8988T (cell line): Measurements from ENCODE around the gene LAMB4.
"Not testable (repeated sequence)": the region's sequence is repeated elsewhere in the genome, so short reads cannot be mapped to it uniquely, and the experiment has no call there.

Experiments used
- DNase-seq: peaks from one replicate; pipeline ENCODE4 v3.0.0; 2011

The LAMB4 gene

DNA sequence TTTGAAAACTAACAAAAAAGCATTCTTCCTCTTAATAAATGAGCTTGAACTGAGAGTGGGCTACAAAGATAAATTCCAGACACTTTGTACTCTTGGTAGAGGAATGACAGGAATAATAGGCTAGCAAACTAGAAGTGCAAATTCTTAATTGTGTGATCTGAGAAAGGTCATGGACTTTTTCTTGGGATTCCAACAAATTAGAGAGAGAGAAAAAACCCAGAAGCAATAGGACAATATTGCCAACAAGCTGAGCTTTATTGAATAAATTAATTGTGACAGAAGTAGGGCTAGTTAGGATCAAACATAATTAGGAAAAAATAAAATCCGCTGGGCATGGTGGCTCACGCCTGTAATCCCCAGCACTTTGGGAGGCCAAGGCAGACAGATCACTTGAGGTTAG is 85.8 kb downstream of the LAMB4 start:
- DNase-seq, result no peak

DNA sequence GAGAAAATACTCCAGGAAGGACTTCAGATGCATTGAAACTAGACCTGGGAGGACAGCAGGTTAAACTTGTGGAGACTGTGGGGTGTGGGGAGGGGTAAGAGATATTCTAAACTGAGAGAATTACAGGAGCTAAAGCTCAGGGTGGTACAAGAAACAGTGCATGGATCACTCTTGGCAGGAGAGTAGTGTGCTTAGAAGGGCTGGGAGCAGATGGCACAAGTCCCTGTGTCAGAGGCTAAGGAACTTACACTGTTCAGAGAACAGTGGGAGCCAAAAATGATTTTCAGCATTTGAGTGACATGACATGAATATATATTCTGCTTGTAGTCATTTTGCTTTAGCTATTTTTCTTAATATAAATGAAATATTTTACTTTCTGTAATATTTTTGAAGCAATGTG is 91.2 kb downstream of the LAMB4 start:
- DNase-seq, result no peak

DNA sequence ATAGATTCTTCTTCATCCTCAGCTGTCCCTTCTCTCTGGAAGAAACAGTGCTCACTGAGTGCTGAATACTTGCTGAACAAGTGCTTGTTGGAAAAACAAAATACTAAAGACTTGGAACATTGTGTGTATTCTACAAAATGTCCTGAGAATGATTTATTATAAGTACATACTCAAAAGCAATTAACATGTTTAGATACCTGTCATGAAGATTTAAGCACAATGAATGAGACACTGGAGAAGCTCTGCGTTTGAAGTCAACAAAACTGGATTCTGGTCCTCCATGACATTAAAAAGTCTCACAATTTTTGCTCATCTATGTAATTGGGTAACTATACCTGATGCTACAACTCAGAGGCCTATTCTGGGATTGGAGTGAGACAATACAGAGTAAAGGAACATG is 92.4 kb downstream of the LAMB4 start:
- no peak for DNase-seq

- no peak for DNase-seq
Measured at GRCh38 chr7:108037140-108037539, 93.0 kb downstream of the LAMB4 start.

GRCh38 chr7:108034586-108034985 is 95.6 kb downstream of the LAMB4 start:
- DNase-seq, result no peak

DNA sequence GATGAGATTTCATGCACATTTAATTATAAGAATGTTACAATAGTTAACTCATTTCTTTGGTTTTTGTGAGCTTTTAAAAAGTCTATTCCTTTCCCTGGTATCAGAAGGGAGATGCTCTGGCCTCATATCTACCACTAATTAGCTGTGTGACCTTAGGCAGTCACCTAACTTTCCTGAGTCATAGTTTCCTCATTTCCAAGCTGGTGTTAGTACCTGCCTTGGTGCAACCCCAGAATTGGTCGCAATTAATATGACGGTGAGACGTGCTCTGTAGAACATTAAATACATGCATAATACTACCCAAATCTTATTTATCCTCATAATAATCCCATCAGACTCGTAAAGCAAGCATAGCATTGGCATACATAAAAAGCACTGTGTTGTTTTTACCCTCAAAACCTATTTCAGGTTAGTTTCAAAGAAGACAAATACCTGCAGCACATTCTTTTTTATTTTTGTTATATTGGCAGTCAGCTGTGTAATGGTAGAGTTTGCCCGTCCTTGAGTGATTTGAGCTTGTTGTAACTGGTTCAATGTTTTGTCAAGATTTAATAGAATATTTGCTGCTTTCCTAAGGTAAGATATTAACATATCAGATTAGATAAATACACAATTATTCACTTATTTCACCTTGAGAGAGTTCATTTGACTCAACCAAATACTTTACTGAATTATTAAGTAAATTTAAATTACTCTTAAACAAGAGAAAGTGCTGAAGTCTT is 96.2 kb downstream of the LAMB4 start:
- DNase-seq, result no peak

DNA sequence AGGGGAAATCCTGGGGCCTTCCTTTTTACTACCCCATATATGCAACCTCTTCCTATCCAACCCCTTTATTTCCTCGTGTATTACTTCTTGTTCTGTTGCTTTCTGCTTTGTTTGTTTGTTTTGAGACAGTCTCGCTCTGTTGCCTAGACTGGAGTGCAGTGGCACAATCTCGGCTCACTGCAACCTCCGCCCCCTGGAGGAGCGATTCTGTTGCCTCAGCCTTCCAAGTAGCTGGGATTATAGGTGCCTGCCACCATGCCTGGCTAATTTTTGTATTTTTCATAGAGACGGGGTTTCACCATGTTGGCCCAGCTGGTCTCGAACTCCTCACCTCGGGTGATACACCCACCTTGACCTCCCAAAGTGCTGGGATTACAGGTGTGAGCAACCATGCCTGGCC is 96.9 kb downstream of the LAMB4 start:
- not testable (repeated sequence) for DNase-seq

GRCh38 chr7:108030516-108030915 is 99.6 kb downstream of the LAMB4 start:
- no peak for DNase-seq

DNA sequence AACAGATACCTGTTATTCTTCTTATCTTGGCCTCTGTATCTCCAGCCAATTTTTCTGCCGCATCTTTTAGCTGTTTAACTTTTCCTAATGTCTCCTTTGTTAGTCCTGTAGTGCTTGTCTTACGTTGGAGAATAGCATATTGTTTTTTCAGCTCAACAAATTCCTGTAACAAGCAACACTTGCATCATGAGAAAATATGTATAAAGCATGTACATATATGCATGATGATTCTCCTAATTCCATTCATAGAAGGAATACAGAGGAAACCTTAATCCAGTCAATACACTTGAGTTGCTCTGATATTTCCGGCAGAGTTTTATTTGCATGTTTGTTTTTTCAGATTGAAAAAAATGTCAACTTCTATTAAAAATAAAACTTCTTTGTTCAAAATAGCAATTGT is 101.1 kb downstream of the LAMB4 start:
- DNase-seq, result no peak

- DNase-seq, result no peak
Measured at GRCh38 chr7:108028111-108028510, 102.0 kb downstream of the LAMB4 start.

GRCh38 chr7:108027239-108027638 is 102.9 kb downstream of the LAMB4 start:
- no peak for DNase-seq

DNA sequence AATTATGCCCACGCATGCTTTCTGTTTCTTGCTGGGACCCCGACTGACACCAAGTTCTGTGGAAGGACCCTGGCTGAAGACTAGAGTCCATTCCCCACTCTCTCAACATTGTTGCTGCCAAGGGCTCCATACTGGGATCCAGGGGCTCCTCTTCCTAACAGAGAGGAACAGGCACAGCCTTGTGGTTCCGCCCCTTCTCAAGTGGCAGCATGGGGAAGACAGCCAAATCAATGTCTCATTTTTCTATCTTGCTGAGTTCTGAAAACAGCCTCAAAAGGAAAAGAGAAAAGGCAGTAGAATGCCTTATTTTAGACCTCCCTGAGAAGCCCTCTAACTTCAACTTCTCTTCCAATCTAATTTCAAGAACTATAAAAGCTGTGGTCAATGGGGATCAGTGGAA is 103.5 kb downstream of the LAMB4 start:
- DNase-seq, result no peak

- no peak for DNase-seq
Measured at GRCh38 chr7:108026116-108026515, 104.0 kb downstream of the LAMB4 start.

DNA sequence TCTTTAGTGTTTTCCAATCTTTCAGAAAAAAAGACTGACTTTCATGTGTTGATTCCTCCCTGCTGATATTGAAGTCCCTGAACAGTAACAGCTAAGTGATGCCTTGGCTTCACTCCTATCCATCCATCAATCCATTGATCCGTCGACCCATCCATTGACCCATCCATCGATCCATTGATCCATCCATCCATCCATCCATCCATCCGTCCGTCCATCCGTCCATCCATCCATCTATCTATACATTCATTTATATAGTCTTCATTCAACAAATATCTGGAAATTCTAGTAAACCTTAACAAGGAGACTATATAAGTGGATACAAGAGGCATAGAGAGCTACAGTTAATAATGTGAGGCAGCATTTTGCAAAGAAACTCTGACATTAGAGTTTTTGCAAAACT is 105.6 kb downstream of the LAMB4 start:
- DNase-seq, result no peak

GRCh38 chr7:108020585-108020984 is 109.6 kb downstream of the LAMB4 start:
- no peak for DNase-seq

GRCh38 chr7:108018668-108019067 is 111.5 kb downstream of the LAMB4 start:
- DNase-seq, result no peak

- no peak for DNase-seq
Measured at GRCh38 chr7:108017776-108018151, 112.4 kb downstream of the LAMB4 start.

GRCh38 chr7:108016841-108017775 is 113.1 kb downstream of the LAMB4 start:
- no peak for DNase-seq

GRCh38 chr7:108015740-108016139 is 114.4 kb downstream of the LAMB4 start:
- no peak for DNase-seq

GRCh38 chr7:108014747-108015682 is 115.1 kb downstream of the LAMB4 start:
- DNase-seq, result no peak

GRCh38 chr7:108014215-108014614 is 115.9 kb downstream of the LAMB4 start:
- DNase-seq, result no peak

DNA sequence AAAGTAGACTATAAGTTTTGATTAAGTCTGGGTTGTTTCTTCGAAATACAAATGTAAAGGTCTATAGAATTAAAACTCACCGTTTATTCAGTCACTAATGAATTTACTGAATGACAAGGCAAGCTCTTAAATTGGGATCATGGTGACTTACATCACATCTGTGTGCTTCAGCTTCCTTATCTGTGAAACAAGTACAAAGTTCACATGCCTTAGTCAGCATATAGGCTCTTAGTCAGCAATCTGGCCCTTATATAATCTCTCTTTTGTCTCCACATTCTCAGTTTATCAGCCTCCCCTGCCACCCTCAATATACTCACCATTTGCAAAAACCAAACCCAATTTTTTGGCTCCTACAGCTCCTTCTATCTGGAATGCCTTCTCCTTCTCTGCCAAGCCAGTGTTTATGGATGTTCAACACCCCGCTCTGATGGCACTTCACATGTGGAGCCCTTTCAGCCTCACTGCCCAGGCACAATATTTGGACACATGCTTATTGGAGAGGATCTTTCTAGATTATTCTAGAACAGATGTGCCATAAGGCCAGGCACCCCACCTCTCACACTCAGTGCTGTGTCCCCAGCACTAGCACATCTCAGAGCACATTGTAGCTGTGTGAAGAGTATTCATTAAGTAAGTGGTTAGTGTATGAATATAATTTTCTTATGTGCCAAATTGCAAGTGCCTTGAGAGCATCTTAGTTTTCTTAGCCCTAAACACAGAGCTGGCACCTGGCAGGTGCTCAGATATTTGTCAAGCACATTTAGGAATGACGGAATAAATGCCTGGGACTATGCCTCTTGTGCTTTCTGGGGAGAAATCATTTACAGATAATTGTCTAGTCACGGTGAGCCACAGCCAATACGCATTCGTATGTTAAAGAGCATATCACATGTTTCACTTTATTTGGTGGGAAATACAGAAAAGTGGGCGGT is 117.4 kb downstream of the LAMB4 start:
- no peak for DNase-seq
